Stimulated activated CD4-positive, alpha-beta T cell treated with anti-CD3 and anti-CD28 coated beads, TNF-alpha, amount 100 ng/mL, for 4 hours (primary cell): ENCODE measurements around the gene COG4.

Experiments
- DNase-seq, 3 experiments: peaks; one replicate each; pipeline ENCODE4 v3.0.0-alpha.2; 2020; ENCODE audit warnings: low read depth in 3 of 3

The COG4 gene

DNA sequence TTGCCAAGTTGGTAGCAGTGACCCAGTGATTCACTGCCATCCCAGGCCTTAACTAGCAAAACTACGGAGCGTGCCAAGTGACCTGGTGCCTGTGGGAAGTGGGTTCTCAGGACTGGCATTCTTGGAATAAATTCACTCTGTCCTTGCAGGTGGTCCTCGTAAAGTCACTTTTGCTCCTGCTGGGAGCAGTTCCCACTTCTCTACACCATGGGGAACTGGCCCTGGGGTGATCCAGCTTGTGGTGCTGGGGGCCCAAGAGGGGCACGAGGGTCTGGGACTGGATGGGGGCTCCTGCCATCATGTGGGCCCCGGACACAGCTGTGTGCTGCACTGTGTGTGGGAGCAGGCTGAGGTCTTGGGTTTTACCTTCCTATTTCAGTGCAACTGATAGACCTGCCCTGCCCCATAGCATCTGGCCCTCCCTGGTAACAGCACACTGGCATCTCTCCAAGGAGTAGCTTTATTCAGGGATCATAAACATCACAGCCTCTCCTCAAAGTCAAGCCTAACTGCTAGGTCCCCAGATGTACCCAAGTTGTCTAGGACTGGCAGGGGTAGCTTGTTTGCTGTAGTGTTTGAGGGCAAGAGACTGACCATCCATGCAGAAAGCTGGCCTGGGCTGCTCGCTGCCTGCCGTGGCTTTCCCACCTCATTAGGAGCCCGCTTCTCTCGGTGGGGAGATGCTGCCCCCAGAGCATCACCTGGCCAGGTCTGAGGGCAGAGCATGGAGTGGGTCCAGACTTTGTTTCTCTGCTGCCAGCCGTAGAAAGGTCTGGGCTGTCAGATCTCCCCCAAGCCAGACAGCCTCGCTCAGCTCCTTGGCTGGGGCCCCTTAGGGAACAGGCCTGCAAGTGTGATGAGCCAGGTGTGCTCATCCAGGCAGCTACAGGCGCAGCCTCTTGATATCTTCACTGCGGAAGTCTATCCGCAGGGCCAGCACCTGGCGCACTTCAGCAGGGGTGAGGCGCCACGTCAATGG is 42.9 kb downstream of the COG4 start:
- DNase-seq: no peak

- no peak for DNase-seq
These were observed 44.4 kb downstream of the COG4 start for GRCh38 chr16:70478912-70479341.

DNA sequence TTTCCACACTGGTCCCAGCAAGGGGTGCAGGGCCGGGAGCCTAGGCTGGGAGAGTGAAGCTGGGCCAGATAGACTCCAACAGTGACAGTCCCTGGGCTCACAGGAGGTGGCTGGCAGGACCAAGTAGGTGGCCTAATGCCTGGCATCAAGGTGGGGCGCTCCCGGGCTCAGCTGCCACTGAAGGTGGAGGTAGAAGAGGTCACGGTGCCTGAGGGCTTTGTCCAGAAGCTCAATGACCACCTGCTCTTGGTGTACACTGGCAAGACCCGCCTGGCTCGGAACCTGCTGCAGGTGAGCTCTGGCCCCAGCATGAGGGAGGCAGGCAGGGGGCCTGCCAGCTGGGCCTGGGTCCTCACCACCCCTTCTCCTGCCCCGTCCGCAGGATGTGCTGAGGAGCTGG is 45.2 kb downstream of the COG4 start:
- no peak for DNase-seq

DNA sequence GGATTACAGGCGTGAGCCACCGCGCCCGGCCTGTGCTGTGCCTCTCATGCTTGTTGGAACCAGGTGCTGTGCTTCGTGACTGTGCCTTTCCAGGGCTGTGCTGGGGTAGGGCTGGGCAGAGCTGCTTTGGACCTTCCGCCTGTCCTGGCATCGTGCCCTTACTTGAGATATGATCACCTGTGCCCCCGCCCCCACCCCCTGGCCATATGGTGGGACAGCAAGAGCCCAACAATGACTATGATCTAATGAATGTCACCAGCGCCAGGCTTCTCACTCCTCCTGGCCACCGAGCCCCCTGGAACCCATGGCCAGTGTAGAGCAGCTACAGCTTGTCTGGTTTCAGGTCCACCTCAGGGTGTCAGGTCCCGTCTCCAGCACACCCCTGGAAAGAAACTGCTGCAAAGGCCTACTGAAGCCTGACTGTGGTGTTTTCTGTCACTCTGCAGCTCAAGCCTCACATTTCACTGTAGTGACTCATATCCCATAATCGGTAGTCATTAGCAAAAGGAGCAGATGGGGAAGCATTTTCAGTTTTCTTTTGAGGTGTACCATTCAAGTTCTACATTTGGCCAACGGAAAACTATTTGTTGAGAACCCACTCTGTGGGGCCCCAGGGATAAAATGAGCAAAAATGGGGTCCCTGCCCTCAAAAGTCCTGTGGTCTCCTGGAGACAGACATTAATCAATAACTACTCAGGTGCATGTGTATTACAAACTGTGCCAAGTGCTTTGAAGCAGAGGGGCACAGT is 46.9 kb downstream of the COG4 start:
- DNase-seq: no peak

DNA sequence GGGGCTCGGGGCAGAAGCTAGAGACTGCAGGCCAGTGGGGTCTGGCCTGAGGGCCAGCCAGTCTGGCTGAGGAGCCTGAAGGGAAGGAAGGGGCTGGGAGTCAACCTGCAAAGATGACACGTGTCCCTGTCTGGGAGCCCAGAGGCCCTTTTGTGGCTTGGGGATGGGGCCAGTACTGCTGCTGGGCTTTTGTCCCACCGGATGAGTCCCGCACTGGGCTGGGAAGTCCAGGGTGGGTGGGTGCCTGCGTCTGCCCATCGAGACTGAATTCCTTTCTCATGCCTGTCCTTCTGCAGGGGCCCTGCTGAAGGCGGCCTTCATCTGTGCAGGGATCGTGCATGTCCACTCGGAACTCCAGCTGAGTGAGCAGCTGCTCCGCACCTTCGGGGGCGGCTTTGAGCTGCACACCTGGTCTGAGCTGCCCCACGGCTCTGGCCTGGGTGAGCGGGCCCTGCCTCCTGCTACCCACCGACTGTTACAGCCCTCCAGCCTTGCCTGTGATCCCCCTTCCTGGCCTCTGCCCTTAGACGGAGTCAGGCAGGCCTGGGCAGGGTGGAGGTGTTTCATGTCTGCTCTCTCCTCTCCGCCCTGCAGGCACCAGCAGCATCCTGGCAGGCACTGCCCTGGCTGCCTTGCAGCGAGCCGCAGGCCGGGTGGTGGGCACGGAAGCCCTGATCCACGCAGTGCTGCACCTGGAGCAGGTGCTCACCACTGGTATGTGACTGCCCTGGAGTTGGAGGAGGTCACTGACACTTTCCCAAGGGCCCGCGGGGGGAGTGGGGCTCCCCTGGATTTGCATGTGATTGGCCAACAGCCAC is 48.1 kb downstream of the COG4 start:
- no peak for DNase-seq

DNA sequence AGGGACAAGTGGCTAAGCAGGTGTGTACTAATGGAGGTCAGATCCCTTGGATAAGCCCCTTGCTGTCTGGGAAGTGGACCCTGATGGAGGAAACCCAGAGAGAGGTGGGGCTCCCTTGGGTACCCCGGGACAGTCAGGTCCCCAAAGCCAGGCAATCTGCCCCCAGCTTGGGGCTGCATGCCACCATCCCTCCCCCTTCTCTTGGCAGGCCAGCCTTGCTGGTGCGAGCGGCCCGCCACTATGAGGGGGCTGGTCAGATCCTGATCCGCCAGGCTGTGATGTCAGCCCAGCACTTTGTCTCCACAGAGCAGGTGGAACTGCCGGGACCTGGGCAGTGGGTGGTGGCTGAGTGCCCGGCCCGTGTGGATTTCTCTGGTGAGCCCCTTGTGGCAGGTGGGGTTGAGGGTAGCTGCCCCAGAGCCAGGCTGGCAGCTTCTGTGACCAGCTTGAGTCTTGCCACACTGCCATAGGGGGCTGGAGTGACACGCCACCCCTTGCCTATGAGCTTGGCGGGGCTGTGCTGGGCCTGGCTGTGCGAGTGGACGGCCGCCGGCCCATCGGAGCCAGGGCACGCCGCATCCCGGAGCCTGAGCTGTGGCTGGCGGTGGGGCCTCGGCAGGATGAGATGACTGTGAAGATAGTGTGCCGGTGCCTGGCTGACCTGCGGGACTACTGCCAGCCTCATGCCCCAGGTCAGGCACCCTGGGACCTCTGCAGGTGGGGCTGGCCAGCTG is 48.9 kb downstream of the COG4 start:
- DNase-seq: no peak

- DNase-seq: no peak
These were observed 49.7 kb downstream of the COG4 start for GRCh38 chr16:70473446-70474319.

GRCh38 chr16:70472786-70473433 is 50.4 kb downstream of the COG4 start:
- no peak for DNase-seq

GRCh38 chr16:70470927-70471341 is 52.4 kb downstream of the COG4 start:
- no peak for DNase-seq

GRCh38 chr16:70470141-70470926 is 53.0 kb downstream of the COG4 start:
- no peak for DNase-seq

DNA sequence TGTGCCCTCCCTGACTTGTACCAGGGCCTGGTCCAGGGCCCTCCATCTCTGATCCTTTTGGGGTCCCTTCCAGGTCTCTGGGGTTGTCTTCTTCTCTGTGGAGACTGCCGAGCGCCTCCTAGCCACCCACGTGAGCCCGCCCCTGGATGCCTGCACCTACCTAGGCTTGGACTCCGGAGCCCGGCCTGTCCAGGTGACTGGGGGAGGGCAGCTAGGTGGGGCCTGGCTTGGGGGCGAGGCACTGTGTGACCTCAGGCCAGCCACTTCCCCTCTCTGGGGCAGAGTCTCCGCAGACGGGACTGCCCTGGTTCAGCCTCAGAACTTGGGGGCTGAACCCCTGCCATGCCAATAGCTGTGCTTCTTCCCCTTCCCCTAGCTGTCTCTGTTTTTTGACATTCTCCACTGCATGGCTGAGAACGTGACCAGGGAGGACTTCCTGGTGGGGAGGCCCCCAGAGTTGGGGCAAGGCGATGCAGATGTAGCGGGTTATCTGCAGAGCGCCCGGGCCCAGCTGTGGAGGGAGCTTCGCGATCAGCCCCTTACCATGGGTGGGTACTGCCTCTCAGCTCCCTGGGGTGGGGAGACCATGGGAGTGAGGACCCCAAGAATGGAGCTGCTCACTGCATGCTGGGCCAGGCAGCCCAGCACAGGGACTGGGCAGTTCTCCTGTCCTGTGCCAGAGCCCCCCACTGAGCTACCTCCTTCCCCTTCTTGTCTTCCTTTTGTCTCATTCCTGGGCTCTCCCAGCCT is 54.4 kb downstream of the COG4 start:
- DNase-seq: no peak

DNA sequence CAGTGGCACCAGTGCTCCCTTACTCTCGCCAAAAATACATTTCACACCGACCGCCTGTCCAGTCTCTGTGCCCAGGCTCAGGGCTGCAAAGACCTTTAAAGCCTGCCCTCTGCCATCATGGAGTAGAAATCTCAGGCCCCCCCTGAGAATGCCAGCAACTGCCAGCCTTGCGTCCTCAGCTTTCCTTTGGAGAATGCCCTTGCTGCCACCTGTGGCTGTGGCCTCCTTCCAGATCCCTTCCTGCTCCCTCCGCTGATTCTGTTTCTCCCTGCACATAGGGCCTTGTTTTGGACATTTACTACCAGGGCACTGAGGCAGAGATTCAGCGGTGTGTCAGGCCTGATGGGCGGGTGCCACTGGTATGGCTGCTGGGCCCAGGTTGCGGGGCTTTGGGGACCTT is 55.7 kb downstream of the COG4 start:
- DNase-seq: no peak

DNA sequence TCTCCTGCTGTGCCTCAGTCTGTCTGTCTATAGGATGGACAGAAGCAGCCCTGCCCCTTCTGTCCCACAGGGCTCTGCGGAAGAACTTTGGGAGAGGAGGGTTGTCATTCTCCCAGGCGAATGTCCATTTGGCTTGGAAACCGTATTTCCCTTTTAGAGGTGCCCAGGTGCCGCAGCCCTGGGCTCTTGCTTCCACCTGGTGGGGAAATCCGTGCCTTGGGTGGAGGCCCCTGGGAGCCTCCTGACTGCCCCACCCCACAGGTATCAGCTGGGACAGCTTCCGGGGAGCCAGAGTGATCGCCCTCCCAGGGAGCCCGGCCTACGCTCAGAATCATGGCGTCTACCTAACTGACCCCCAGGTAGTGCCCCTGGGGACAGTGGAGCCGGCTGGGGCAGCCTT is 56.2 kb downstream of the COG4 start:
- no peak for DNase-seq

DNA sequence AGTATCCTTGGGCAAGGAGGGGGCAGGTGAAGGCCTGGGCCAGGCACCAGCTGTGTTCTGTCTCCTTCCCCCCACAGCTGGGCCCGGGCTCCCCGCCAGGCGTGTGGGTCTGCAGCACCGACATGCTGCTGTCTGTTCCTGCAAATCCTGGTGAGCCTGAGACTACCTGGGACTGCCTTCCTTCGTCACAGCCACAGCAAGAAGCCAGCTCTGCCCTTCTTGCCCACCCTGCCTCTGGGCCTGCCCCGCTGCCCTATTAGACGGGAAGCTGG is 56.6 kb downstream of the COG4 start:
- DNase-seq: no peak

DNA sequence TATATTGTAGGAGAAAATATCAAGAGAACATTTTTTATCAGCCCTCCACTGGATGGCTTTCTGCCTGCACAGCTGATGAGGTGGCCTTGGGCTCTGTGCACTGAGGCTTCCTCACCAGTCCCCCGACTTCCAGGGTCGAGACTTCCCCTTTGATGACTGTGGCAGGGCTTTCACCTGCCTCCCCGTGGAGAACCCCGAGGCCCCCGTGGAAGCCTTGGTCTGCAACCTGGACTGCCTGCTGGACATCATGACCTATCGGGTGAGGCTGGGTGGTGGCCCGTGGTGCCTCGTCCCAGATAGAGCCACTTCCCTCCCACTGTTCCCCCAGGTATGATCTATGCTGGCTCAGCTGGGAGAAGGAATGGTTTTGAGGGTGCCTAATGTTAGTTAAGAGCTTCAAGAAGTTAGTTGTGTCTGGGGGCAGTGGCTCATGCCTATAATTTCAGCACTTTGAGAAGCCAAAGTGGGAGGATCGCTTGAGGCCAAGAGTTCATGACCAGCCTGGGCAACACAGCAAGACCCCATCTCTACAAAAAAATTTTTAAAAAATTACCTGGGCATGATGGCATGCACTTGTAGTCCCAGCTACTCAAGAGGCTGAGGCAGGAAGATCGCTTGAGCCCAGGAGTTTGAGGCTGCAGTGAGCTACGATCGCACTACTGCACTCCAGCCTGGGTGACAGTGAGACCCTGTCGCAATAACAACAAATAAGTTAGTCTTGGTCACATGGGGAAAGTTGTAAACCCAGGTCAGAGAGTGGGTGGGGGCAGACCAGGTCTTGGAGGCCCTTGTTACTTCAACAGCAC is 57.2 kb downstream of the COG4 start:
- DNase-seq: no peak

- no peak for DNase-seq
These were observed 60.1 kb downstream of the COG4 start for GRCh38 chr16:70463235-70463634.

DNA sequence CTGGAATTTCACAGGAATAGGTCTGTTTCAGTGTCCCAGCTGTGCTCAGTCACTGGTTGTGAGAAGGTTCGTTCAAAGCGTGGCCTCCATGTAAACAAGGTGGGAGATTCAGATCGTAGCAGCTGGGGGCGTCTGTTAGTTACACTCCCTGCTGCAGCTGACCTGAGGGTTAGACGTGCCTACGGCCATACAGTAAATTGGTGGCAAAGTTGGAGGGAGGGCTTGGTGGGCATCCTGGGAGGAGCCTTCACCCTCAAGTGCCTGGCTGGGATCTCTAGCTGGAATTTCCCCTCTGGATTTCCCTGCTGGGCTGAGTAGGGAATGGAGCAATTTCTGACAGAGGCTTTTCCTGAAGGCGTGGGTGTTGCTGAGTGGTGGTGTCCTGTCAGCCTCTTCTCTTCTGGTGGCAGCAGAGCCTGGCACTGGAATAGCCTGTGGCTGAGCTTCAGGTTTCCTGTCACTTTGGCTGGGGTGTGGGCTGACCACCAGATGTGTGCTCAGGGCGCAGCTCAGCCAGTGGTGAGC is 62.6 kb downstream of the COG4 start:
- DNase-seq: no peak
